OCI-LY3 (cell line): Measurements from ENCODE around the gene SYNDIG1.

Experiments
- H2AFZ ChIP-seq: fragments of 200-600, 300-600 bp; shearing (Covaris generic); 2 replicates; pipeline ENCODE4 v1.6.0; 2014; ENCODE audit warnings: antibody characterized with exemption, low read depth, low read length
- H3K27ac ChIP-seq: fragments of 200-600, 300-600 bp; sonication (generic); 2 replicates; pipeline ENCODE4 v1.5.1; 2014; ENCODE audit warnings: mild to moderate bottlenecking, low read length, moderate library complexity, mixed read lengths
- H3K27me3 ChIP-seq: fragments of 200-600, 300-600 bp; sonication (generic); 2 replicates; pipeline ENCODE4 v1.6.1; 2014; ENCODE audit warnings: low read depth, low read length, mixed read lengths
- H3K36me3 ChIP-seq: fragments of 200-600, 300-600 bp; sonication (generic); replicated peaks from 2 replicates; pipeline ENCODE3; 2014; ENCODE audit warnings: low read depth, low read length, mixed read lengths
- H3K4me1 ChIP-seq: fragments of 300-600, 200-600 bp; sonication (generic); 2 replicates; pipeline ENCODE4 v1.6.1; 2014; ENCODE audit warnings: low read length, mixed read lengths
- H3K4me2 ChIP-seq: fragments of 200-600, 300-600 bp; sonication (generic); 2 replicates; pipeline ENCODE4 v1.6.1; 2014; ENCODE audit warnings: low read length, mixed read lengths
- H3K4me3 ChIP-seq: fragments of 300-600, 200-600 bp; sonication (generic); 2 replicates; pipeline ENCODE4 v1.5.1; 2014; ENCODE audit warnings: antibody characterized with exemption, mild to moderate bottlenecking, low read length, moderate library complexity
- H3K79me2 ChIP-seq: fragments of 300-600, 200-600 bp; shearing (Covaris generic); 2 replicates; pipeline ENCODE4 v1.6.1; 2014; ENCODE audit warnings: mild to moderate bottlenecking, low read length, mixed read lengths
- H3K9ac ChIP-seq: fragments of 300-600, 200-600 bp; shearing (Covaris generic); 2 replicates; pipeline ENCODE4 v1.6.0; 2014; ENCODE audit warnings: mild to moderate bottlenecking, low read length, moderate library complexity
- H3K9me3 ChIP-seq: fragments of 200-600, 300-600 bp; shearing (Covaris generic); 2 replicates; pipeline ENCODE4 v1.6.1; 2014; ENCODE audit warnings: low read length, mixed read lengths; ENCODE audit not compliant: insufficient read depth
- H4K20me1 ChIP-seq: fragments of 200-600, 300-600 bp; sonication (generic); 2 replicates; pipeline ENCODE4 v1.6.1; 2016; ENCODE audit warnings: low read length, mixed read lengths; ENCODE audit not compliant: insufficient read depth
- CTCF ChIP-seq: fragments of 200-600, 300-600 bp; sonication (generic); IDR thresholded peaks from 2 replicates; pipeline ENCODE4 v1.5.1; 2014; ENCODE audit warnings: antibody characterized with exemption, low read length, low read depth
- EZH2phosphoT487 ChIP-seq: fragments of 200-600 bp; shearing (Covaris generic); IDR thresholded peaks from 2 replicates; pipeline ENCODE4 v1.6.1; 2018; ENCODE audit warnings: antibody characterized with exemption, mixed run types, low read depth

Gene SYNDIG1

GRCh38 chr20:24585796-24586522, 116.5 kb downstream of the SYNDIG1 start:
- no peak overlapping the region for H3K4me3 ChIP-seq
- no peaks in the 10 kb centered on the region for H3K9me3 ChIP-seq
- no peaks in the 10 kb centered on the region for H4K20me1 ChIP-seq

GRCh38 chr20:24586523-24586840, 117.1 kb downstream of the SYNDIG1 start:
- no peak for TF ChIP-seq EZH2phosphoT487
- TF ChIP-seq CTCF = no peak
- no peak overlapping the region for H2AFZ ChIP-seq
- H4K20me1 ChIP-seq = no peaks in the 10 kb centered on the region
- H3K4me1 ChIP-seq = no peaks in the 10 kb centered on the region
- no peak overlapping the region for H3K9ac ChIP-seq
- no peaks in the 10 kb centered on the region; the same call in 1 of the 2 replicates for H3K27me3 ChIP-seq
- no peaks in the 10 kb centered on the region for H3K36me3 ChIP-seq
- no peaks in the 10 kb centered on the region for H3K9me3 ChIP-seq
- no peaks in the 10 kb centered on the region for H3K79me2 ChIP-seq
- H3K4me3 ChIP-seq = no peak overlapping the region
- no peak overlapping the region for H3K4me2 ChIP-seq
- H3K27ac ChIP-seq = no peak overlapping the region

More at GRCh38 chr20:24585796-24586522, 116.5 kb downstream of the SYNDIG1 start:
- Histone ChIP-seq H2AFZ (no peak overlapping the region), H3K9ac (no peak overlapping the region), H3K27me3 (no peaks in the 10 kb centered on the region; the same call in 1 of the 2 replicates), H3K4me1 (no peaks in the 10 kb centered on the region), H3K27ac (no peak overlapping the region), H3K79me2 (no peaks in the 10 kb centered on the region), H3K4me2 (no peak overlapping the region), H3K36me3 (no peaks in the 10 kb centered on the region)
- TF ChIP-seq EZH2phosphoT487 (no peak), CTCF (no peak)

- Histone ChIP-seq H3K4me1 (no peaks in the 10 kb centered on the region), H3K79me2 (no peaks in the 10 kb centered on the region), H4K20me1 (no peaks in the 10 kb centered on the region), H3K36me3 (no peaks in the 10 kb centered on the region), H3K4me2 (no peak overlapping the region), H2AFZ (no peak overlapping the region), H3K27me3 (peaks cover 4% of the 10 kb centered on the region; the same call in 1 of the 2 replicates), H3K9me3 (no peaks in the 10 kb centered on the region), H3K4me3 (no peak overlapping the region), H3K27ac (no peak overlapping the region), H3K9ac (no peak overlapping the region)
- TF ChIP-seq EZH2phosphoT487 (no peak), CTCF (no peak)
These were observed 118.1 kb downstream of the SYNDIG1 start for GRCh38 chr20:24587384-24588046.

- no peak overlapping the region for H3K4me2 ChIP-seq
- H4K20me1 ChIP-seq = no peaks in the 10 kb centered on the region
- H3K27me3 ChIP-seq = peaks cover 4% of the 10 kb centered on the region; the same call in 1 of the 2 replicates
- H3K79me2 ChIP-seq = no peaks in the 10 kb centered on the region
- H3K4me1 ChIP-seq = no peaks in the 10 kb centered on the region
- no peak overlapping the region for H3K9ac ChIP-seq
- H3K4me3 ChIP-seq = no peak overlapping the region
- no peaks in the 10 kb centered on the region for H3K9me3 ChIP-seq
- no peak overlapping the region for H2AFZ ChIP-seq
- no peak for TF ChIP-seq EZH2phosphoT487
- H3K27ac ChIP-seq = no peak overlapping the region
- no peaks in the 10 kb centered on the region for H3K36me3 ChIP-seq
These were observed 118.7 kb downstream of the SYNDIG1 start for GRCh38 chr20:24588047-24588635.
